PC-3 (cell line): ENCODE measurements around the gene PRPSAP2.

Experiments
- EZH2 ChIP-seq: fragments of 300-600 bp; sonication (generic); IDR thresholded peaks from one replicate; pipeline ENCODE4 v1.6.1; 2017; ENCODE audit warnings: antibody characterized with exemption, mild to moderate bottlenecking, low read length; ENCODE audit not compliant: unreplicated experiment
- EZH2phosphoT487 ChIP-seq: fragments of 300-600 bp; sonication (generic); IDR thresholded peaks from 2 replicates; pipeline ENCODE4 v1.6.1; 2018; ENCODE audit warnings: mild to moderate bottlenecking, antibody characterized with exemption, low read length, borderline replicate concordance
- TF ChIP-seq, protein P1 (sequence below): fragments of 300-600 bp; sonication (generic); conservative IDR thresholded peaks from 2 replicates; pipeline ENCODE4 v1.5.1; 2017; ENCODE audit warnings: antibody characterized with exemption, low read depth, mild to moderate bottlenecking, low read length

DNA sequence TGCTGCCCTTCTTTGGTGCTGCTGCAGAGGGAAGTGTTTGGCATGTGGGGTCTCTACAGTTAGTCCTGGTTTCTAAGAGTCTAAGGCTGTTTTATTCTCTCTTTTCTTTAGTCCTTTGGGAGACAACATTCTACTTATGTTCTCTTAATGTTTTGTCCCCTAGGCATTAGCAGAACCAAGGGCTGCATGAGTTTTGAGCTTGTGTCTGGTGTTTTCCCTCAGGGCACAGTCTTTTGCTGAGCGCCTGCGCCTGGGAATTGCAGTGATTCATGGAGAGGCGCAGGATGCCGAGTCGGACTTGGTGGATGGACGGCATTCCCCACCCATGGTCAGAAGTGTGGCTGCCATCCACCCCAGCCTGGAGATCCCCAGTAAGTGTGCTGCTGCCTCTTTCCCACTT is 53.0 kb downstream of the PRPSAP2 start:
- TF ChIP-seq, protein P1, sequence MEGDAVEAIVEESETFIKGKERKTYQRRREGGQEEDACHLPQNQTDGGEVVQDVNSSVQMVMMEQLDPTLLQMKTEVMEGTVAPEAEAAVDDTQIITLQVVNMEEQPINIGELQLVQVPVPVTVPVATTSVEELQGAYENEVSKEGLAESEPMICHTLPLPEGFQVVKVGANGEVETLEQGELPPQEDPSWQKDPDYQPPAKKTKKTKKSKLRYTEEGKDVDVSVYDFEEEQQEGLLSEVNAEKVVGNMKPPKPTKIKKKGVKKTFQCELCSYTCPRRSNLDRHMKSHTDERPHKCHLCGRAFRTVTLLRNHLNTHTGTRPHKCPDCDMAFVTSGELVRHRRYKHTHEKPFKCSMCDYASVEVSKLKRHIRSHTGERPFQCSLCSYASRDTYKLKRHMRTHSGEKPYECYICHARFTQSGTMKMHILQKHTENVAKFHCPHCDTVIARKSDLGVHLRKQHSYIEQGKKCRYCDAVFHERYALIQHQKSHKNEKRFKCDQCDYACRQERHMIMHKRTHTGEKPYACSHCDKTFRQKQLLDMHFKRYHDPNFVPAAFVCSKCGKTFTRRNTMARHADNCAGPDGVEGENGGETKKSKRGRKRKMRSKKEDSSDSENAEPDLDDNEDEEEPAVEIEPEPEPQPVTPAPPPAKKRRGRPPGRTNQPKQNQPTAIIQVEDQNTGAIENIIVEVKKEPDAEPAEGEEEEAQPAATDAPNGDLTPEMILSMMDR, result no peak
- TF ChIP-seq EZH2, result no peak
- TF ChIP-seq EZH2phosphoT487, result no peak
